ENCODE results near the gene SLIT1. TPM values are rescaled to one million over a fixed set of nuclear protein-coding genes. Genes with fewer than 3 reads are reported as not detected.
A peak's percentile ranks its signal among the peaks of the same experiment; 100 is the strongest.

SLIT1 gene
- total and polyA plus RNA-seq, 7 donors = 0.04 to 0.30 (median 0.08) TPM

DNA sequence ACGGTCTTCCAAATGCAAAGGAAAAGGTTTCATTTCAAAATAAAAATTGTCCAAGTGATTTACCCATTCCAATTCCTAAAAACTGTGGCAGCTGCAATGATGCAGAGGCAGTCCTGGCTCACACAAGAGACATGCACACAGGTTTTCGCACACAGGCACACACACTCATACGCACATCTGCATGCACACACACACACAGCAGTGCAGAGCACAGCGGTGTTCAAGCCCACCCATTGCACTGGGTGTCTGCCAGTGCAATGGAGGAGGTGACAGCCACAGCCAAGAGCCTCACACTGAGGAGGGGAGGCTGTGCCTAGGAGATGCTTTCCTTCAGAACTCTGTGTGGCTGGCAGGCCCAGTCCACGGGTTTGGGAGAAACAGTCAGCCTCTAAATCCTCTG is 123.7 kb downstream of the SLIT1 start:
- ATAC-seq = no peak
- Histone ChIP-seq H3K27me3 (ENCODE audit: insufficient read depth in 3 of 3, low read length in 2 of 3) (no peaks in the 10 kb centered on the region), H3K9me3 (no peaks in the 10 kb centered on the region), H3K4me3 (no peak overlapping the region), H3K36me3 (ENCODE audit: insufficient read depth in 1 of 2, low read depth in 1 of 2) (no peaks in the 10 kb centered on the region), H3K4me1 (peaks cover 20% of the 10 kb centered on the region), H3K27ac (no peak overlapping the region)
- 74 to 84% (median 77%) methylated on average over 5 of the region's 5 CpGs for WGBS, 3 donors
- TF ChIP-seq, protein P1, sequence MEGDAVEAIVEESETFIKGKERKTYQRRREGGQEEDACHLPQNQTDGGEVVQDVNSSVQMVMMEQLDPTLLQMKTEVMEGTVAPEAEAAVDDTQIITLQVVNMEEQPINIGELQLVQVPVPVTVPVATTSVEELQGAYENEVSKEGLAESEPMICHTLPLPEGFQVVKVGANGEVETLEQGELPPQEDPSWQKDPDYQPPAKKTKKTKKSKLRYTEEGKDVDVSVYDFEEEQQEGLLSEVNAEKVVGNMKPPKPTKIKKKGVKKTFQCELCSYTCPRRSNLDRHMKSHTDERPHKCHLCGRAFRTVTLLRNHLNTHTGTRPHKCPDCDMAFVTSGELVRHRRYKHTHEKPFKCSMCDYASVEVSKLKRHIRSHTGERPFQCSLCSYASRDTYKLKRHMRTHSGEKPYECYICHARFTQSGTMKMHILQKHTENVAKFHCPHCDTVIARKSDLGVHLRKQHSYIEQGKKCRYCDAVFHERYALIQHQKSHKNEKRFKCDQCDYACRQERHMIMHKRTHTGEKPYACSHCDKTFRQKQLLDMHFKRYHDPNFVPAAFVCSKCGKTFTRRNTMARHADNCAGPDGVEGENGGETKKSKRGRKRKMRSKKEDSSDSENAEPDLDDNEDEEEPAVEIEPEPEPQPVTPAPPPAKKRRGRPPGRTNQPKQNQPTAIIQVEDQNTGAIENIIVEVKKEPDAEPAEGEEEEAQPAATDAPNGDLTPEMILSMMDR (IDR thresholded peaks at IDR 0.05) = no peak
- no peak for DNase-seq
- intact Hi-C loops (cut with DNase I) = no loop called here

DNA sequence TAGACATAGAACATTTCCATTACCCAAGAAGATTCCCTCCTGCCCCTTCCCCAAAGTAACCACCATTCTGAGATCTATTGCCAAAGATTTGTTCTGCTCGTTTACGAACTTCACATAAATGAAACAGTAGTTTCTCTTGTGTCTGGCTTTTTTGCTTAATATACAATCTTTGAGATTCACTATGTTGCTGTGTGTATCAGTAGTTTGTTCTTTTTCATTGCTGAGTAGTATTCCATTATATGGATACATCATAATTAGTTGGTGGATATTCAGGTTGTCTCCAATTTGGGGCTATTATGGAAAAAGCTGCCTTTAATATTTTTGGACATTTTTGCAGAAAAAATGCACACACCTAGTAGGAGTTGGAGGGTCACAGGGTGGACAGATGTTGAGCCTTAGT is 124.3 kb downstream of the SLIT1 start:
- 94 to 95% (median 95%) methylated on average over 2 of the region's 2 CpGs for WGBS, 3 donors
- no peak overlapping the region for H3K27ac ChIP-seq
- ATAC-seq = no peak
- DNase-seq = no peak
- no peaks in the 10 kb centered on the region for H3K36me3 ChIP-seq (ENCODE audit: insufficient read depth in 1 of 2, low read depth in 1 of 2)
- TF ChIP-seq, protein P1 (IDR thresholded peaks at IDR 0.05) = no peak
- no peak overlapping the region for H3K4me3 ChIP-seq
- intact Hi-C loops (cut with DNase I) = no loop called here
- peaks cover 14% of the 10 kb centered on the region for H3K4me1 ChIP-seq
- H3K27me3 ChIP-seq (ENCODE audit: insufficient read depth in 3 of 3, low read length in 2 of 3) = no peaks in the 10 kb centered on the region
- H3K9me3 ChIP-seq = no peaks in the 10 kb centered on the region

DNA sequence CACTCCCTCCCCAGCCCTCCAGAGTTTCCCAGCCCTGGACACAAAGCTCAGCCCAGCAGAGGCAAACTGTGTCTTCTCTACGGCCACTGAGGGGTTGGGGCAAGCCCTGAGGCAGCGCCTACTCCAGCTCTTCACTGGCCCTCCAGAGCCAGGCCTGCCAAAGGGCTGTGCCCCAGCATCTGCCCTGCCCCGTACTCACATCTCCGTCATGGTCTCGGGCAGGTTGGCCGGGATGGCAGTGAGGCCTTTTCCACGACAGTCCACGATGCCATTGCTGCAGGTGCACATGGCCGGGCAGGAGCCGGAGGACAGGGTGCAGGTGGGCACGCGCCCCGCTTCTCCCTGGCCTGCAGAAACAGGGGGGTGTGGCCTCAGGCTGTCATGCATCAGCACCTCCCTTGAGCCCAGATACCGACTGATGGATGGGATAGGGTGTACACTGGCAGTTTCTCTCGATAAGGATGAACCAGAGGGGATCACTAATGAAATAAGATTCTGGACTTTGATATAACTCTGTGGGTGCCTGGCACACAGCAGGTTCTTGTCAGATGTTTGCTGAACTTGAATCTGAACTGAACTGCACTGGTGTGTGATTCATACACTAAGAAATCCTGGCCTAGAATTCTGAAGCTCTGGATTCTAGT is 125.2 kb downstream of the SLIT1 start:
- no peaks in the 10 kb centered on the region for H3K36me3 ChIP-seq (ENCODE audit: insufficient read depth in 1 of 2, low read depth in 1 of 2)
- intact Hi-C loops (cut with DNase I) = no loop called here
- H3K9me3 ChIP-seq = no peaks in the 10 kb centered on the region
- H3K4me1 ChIP-seq = peaks cover 13% of the 10 kb centered on the region
- DNase-seq (no peak), ATAC-seq (peak in 1 of 4 donors; percentile 34)
- H3K27ac ChIP-seq = no peak overlapping the region
- WGBS, 3 donors = 81 to 91% (median 85%) methylated on average over 15 of the region's 15 CpGs
- H3K4me3 ChIP-seq = no peak overlapping the region
- TF ChIP-seq, protein P1 (IDR thresholded peaks at IDR 0.05) = no peak
- no peaks in the 10 kb centered on the region for H3K27me3 ChIP-seq (ENCODE audit: insufficient read depth in 3 of 3, low read length in 2 of 3)

DNA sequence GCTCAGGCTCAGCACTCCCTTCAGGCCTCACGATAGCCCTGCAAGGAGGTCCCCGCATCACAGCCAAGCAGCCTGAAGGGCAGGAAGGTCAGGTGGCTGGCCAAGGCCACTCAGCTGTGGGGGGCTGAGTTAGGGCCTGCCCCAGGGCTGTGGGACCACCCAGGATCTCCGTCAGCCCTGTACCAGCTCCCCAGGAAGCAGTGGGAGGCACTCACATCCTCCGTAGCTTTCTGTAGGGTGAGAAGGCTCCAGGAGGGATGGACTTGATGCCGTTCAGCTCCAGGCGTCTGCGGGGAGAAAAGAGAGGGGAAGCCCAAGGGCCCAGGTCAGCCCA is 125.9 kb downstream of the SLIT1 start:
- ATAC-seq (no peak), DNase-seq (no peak)
- intact Hi-C loops (cut with DNase I) = no loop called here
- WGBS, 3 donors = 80 to 87% (median 83%) methylated on average over 6 to 7 of the region's 7 CpGs
- peaks cover 13% of the 10 kb centered on the region for H3K4me1 ChIP-seq
- H3K36me3 ChIP-seq (ENCODE audit: insufficient read depth in 1 of 2, low read depth in 1 of 2) = no peaks in the 10 kb centered on the region
- no peaks in the 10 kb centered on the region for H3K9me3 ChIP-seq
- TF ChIP-seq, protein P1 (IDR thresholded peaks at IDR 0.05) = no peak
- no peak overlapping the region for H3K27ac ChIP-seq
- no peak overlapping the region for H3K4me3 ChIP-seq
- no peaks in the 10 kb centered on the region for H3K27me3 ChIP-seq (ENCODE audit: insufficient read depth in 3 of 3, low read length in 2 of 3)
